GM12878 (cell line): ENCODE data around the gene RAMP1. TPM values are rescaled to one million over a fixed set of nuclear protein-coding genes. Genes with fewer than 3 reads are reported as not detected.

Source experiments
- ATAC-seq: fragments of 200-7000 bp; cut with Tn5 transposase; 3 replicates; pipeline ENCODE4 v1.9.1; 2020; ENCODE audit warnings: mild to moderate bottlenecking, moderate library complexity
- Bru-seq: library from RNA; stranded (reverse); fragments of 400-500 nt; gene quantifications from one replicate; lab custom pipeline; 2021; lab: Mats Ljungman, UMichigan
- BruChase-seq, 2 experiments: library from RNA; stranded (reverse); fragments of 400-500 nt; gene quantifications; one replicate each; lab custom pipeline; 2021; lab: Mats Ljungman, UMichigan
- BruUV-seq: library from RNA; stranded (reverse); fragments of 400-500 nt; replicated peaks from 2 replicates; lab custom pipeline; 2021; lab: Mats Ljungman, UMichigan
- CTCF ChIA-PET: fragments of 300-600 bp; sonication (Branson Sonifier 250); formaldehyde crosslinking; extraction: SDS; loops from one replicate; lab custom pipeline; 2021; ENCODE audit warnings: inconsistent platforms; lab: Yijun Ruan, JAX
- POLR2A ChIA-PET: fragments of 350-600 bp; formaldehyde crosslinking; extraction: SDS; loops from one replicate; lab custom pipeline; 2021; ENCODE audit warnings: inconsistent platforms; lab: Charles Lee
- RAD21 ChIA-PET: fragments of 300-600 bp; sonication (Branson Sonifier 250); formaldehyde crosslinking; loops from one replicate; lab custom pipeline; 2023; ENCODE audit warnings: antibody characterized with exemption; ENCODE audit not compliant: unreplicated experiment; lab: Charles Lee
- SMC1A ChIA-PET: fragments of 300-600 bp; sonication (Branson Sonifier 250); formaldehyde crosslinking; loops from one replicate; lab custom pipeline; 2023; ENCODE audit not compliant: unreplicated experiment, uncharacterized antibody; lab: Charles Lee
- DNase-seq: peaks from one replicate; pipeline ENCODE4 v3.0.0-alpha.2; 2011; ENCODE audit warnings: low read depth, low spot score
- FAIRE-seq: peaks from 3 replicates; lab custom pipeline; 2011; peaks lifted over from hg19 to GRCh38; lab: Jason Lieb, UNC
- H2AFZ ChIP-seq: 2 replicates; pipeline ENCODE4 v1.6.0; 2011; ENCODE audit warnings: low read depth, low read length, control low read depth; ENCODE audit not compliant: control insufficient read depth
- H3K27ac ChIP-seq: 2 replicates; pipeline ENCODE4 v1.5.1; 2011; ENCODE audit warnings: control low read depth; ENCODE audit not compliant: control insufficient read depth, insufficient read depth
- H3K27me3 ChIP-seq, 2 experiments: replicated peaks in 1 of 2; 2 replicates each; pipeline versions ENCODE4 v1.6.0 to v1.6.1; 2011; ENCODE audit warnings: low read length in 1 of 2; ENCODE audit not compliant: control insufficient read depth in 2 of 2, insufficient read depth in 2 of 2
- H3K36me3 ChIP-seq, 2 experiments: 2 replicates each; pipeline ENCODE4 v1.5.1; 2011; ENCODE audit warnings: low read length in 1 of 2; ENCODE audit not compliant: control insufficient read depth in 2 of 2, insufficient read depth in 2 of 2
- H3K4me1 ChIP-seq: 2 replicates; pipeline ENCODE4 v1.6.1; 2011; ENCODE audit warnings: mild to moderate bottlenecking, low read length, moderate library complexity, mixed read lengths; ENCODE audit not compliant: control insufficient read depth, insufficient read depth
- H3K4me2 ChIP-seq: 2 replicates; pipeline ENCODE4 v1.6.0; 2011; ENCODE audit warnings: control low read depth; ENCODE audit not compliant: control insufficient read depth, insufficient read depth
- H3K4me3 ChIP-seq: fragments of 200-600 bp; sonication (generic); 2 replicates; pipeline ENCODE4 v1.5.1; 2016
- H3K79me2 ChIP-seq: 2 replicates; pipeline ENCODE4 v1.6.0; 2011; ENCODE audit warnings: low read length; ENCODE audit not compliant: control insufficient read depth, insufficient read depth
- H3K9ac ChIP-seq: 2 replicates; pipeline ENCODE4 v1.8.0; 2011; ENCODE audit warnings: low read length, control low read depth, mixed read lengths; ENCODE audit not compliant: control insufficient read depth, insufficient read depth
- H3K9me3 ChIP-seq: replicated peaks from 3 replicates; pipeline ENCODE4 v1.5.1; 2011; ENCODE audit warnings: mild to moderate bottlenecking, low read length; ENCODE audit not compliant: control insufficient read depth, insufficient read depth
- H4K20me1 ChIP-seq: 2 replicates; pipeline ENCODE4 v1.6.0; 2011; ENCODE audit not compliant: control insufficient read depth, insufficient read depth
- IKZF1 ChIP-seq: fragments of 450-650 bp; conservative IDR thresholded peaks from 2 replicates; pipeline ENCODE4 v1.6.1; 2017; ENCODE audit warnings: antibody characterized with exemption, mild to moderate bottlenecking
- NRF1 ChIP-seq: conservative IDR thresholded peaks from 2 replicates; pipeline ENCODE4 v1.6.1; 2011; ENCODE audit warnings: mild to moderate bottlenecking, low read depth, low read length, improper control_type of control experiment
- SUZ12 ChIP-seq: fragments of 200-600 bp; sonication (generic); IDR thresholded peaks from one replicate; pipeline ENCODE4 v1.6.1; 2018; ENCODE audit warnings: antibody characterized with exemption, mild to moderate bottlenecking; ENCODE audit not compliant: unreplicated experiment
- WGBS: methylation state at CpG from one replicate; pipeline ENCODE4 v1.1.6; 2016; ENCODE audit warnings: low lambda C conversion rate; ENCODE audit not compliant: insufficient replicate concordance, insufficient coverage; ENCODE audit errors: missing lambda C conversion rate; 5-methylcytosine and 5-hydroxymethylcytosine counted together
- in situ Hi-C: fragments of 300-500 bp; cut with MboI; formaldehyde crosslinking; loops from 9 replicates; pipeline ENCODE4 v1.14.3; 2018; ENCODE audit warnings: mixed read lengths
- intact Hi-C: fragments of 100-400 bp; cut with micrococcal nuclease; formaldehyde crosslinking; loops from one replicate; pipeline ENCODE4 v1.14.2; 2022; ENCODE audit not compliant: unreplicated experiment
- long read RNA-seq, 2 experiments: library from polyadenylated mRNA; unstranded; transcript quantifications; one replicate each; pipeline ENCODE4 v2.0.0, GENCODE V29; 2019 to 2020
- polyA minus RNA-seq, 3 experiments: library from RNA; depleted of rRNA, polyadenylated mRNA; stranded (reverse); fragments of >200 nt; gene quantifications; 2 replicates each; pipeline ENCODE4 v1.2.3, GENCODE V29; 2011
- polyA plus RNA-seq, 11 experiments: library from polyadenylated mRNA; depleted of rRNA in 4 of 11; unstranded in 6 of 11; stranded (reverse) in 5 of 11; fragments of >200 nt; fragmentation: Nextera tagmentation in 4 of 11; fragmentation: Illumina TruSeq in 1 of 11; extraction: Ambion mirVana in 4 of 11; extraction: Trizol in 1 of 11; gene quantifications; 1 replicate in 1 of 11; 2 replicates in 10 of 11; pipeline versions ENCODE4 v1.2.1 to v1.2.3, GENCODE V29; 2011 to 2016; ENCODE audit warnings: inconsistent platforms in 2 of 11, missing spikeins in 2 of 11, low read depth in 1 of 11
- total RNA-seq, 4 experiments: library from RNA; depleted of rRNA in 3 of 4; stranded (reverse); fragments of >200 nt in 3 of 4; fragmentation: Illumina TruSeq in 1 of 4; extraction: Trizol in 1 of 4; gene quantifications; 2 replicates each; pipeline versions ENCODE4 v1.2.1 to v1.2.3, GENCODE V29; 2013 to 2021

Gene RAMP1
- not detected in 2 replicates for total RNA-seq (2013; cell fraction: nucleolus; rRNA removed)
- total RNA-seq (2014; rRNA removed) (0.11 and 0.27 TPM in 2 replicates), total RNA-seq (2014; rRNA removed; fragmentation: Illumina TruSeq; extraction: Trizol) (not detected in 2 replicates), total RNA-seq (2021) (not detected in 2 replicates), polyA plus RNA-seq (2011; rRNA removed) (0.12 TPM in 1 of 2 replicates, not detected in the other), polyA plus RNA-seq (2014; fragmentation: Illumina TruSeq; extraction: Trizol) (not detected in 2 replicates), polyA plus RNA-seq (2014; fragmentation: Nextera tagmentation; extraction: Ambion mirVana) (not detected), polyA plus RNA-seq (2014; rRNA removed) (0.19 and 0.36 TPM in 2 replicates), polyA plus RNA-seq (2016; fragmentation: Nextera tagmentation; extraction: Ambion mirVana) (not detected), polyA minus RNA-seq (2011; rRNA and poly(A)+ RNA removed) (not detected in 2 replicates), Bru-seq, nascent RNA (percentile 26 among the genes with signal in this experiment), BruChase-seq, experiment 1, labeled RNA remaining after a 6-hour chase (percentile 29 among the genes with signal in this experiment), BruChase-seq, experiment 2, labeled RNA remaining after a 2-hour chase (percentile 28 among the genes with signal in this experiment)
- not detected for polyA plus RNA-seq (2011; ENCODE audit: low read depth)
- polyA plus RNA-seq (2011; cell fraction: cytosol; rRNA removed), result 0.17 and 0.27 TPM in 2 replicates
- polyA plus RNA-seq (2011; cell fraction: nucleus; rRNA removed), result 0.36 TPM in 1 of 2 replicates, not detected in the other
- polyA plus RNA-seq (2012), result 0.14 TPM in 1 of 2 replicates, not detected in the other
- polyA minus RNA-seq (2011; cell fraction: cytosol; rRNA and poly(A)+ RNA removed), result not detected in 2 replicates
- polyA minus RNA-seq (2011; cell fraction: nucleus; rRNA and poly(A)+ RNA removed), result not detected in 2 replicates
- long read RNA-seq, experiment 1, partial matches to known transcripts, result 1 of 1 reads
- long read RNA-seq, experiment 1, other reads (novel, unspliced or antisense), result 0 of 1 reads
- long read RNA-seq, experiment 2, partial matches to known transcripts, result 0 of 1 reads
- long read RNA-seq, experiment 2, other reads (novel, unspliced or antisense), result 0 of 1 reads

GRCh38 chr2:237859533-237860272 is at the start of gene RAMP1:
Gene RAMP1, plus strand, starts transcription at chr2:237859623. Its CDS starts 53 bp downstream, at chr2:237859676.
- Histone ChIP-seq H3K36me3 (no peaks in the 10 kb centered on the region), H3K4me3 (no peak within 1 kb of the TSS), H3K4me2 (no peak within 1 kb of the TSS), H4K20me1 (no peaks in the 10 kb centered on the region), H2AFZ (no peak within 1 kb of the TSS), H3K9me3 (no peaks in the 10 kb centered on the region), H3K27me3 (peaks cover 4 to 13% of the 10 kb centered on the region in 2 experiments), H3K27ac (no peak within 1 kb of the TSS), H3K4me1 (no peaks in the 10 kb centered on the region), H3K79me2 (no peaks in the 10 kb centered on the region), H3K9ac (no peak within 1 kb of the TSS)
- TF ChIP-seq NRF1, result no peak
- 0 out of 2 replicates have a peak, but pooled peaks have one; percentile 22 for TF ChIP-seq IKZF1
- peak; percentile 67 for TF ChIP-seq SUZ12
- 3% methylated on average over 46 of the region's 79 CpGs for WGBS
- ChIA-PET RAD21 (interaction anchor here (0.7 kb wide), 1 partner anchor 39 kb away, joined by 3 read pairs; no protein-coding TSS in a partner anchor), POLR2A (no interaction called here), CTCF (no interaction called here), SMC1A (interaction anchor here (1.5 kb wide), 1 partner anchor 30 kb away, joined by 3 read pairs; no protein-coding TSS in a partner anchor)
- in situ Hi-C loops (loop anchor here (5.0 kb wide), 1 partner anchor 403 kb away; no protein-coding TSS in a partner anchor), intact Hi-C loops (loop anchor here (5.0 kb wide), 1 partner anchor 403 kb away; no protein-coding TSS in a partner anchor)
- BruUV-seq, result no TSS peak
- DNase-seq, result no peak
- ATAC-seq, result no peak; the same call in 2 of the 3 replicates
- no peak for FAIRE-seq
